ENCODE data around the gene ZBED4.

DNA sequence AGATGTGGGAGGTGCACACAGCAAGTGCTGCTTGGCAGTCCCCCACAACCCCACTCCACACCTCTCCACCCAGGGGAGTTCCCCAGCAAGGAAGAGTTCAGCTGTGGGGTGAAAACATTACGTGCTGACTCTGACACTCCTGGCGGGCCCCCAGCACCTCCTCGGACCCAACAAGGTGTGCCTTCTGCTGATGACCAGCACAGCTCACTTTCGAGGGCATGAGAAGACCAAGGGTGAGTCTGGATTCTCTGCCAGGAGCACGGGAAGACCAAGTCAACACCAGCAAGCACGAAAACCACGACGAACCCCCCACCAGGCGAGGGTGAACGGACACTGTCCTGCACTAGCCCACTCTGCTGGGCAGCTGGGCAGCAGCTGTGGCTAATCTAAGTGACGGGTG is 63.2 kb downstream of the ZBED4 start:
- TF ChIP-seq, protein P1, sequence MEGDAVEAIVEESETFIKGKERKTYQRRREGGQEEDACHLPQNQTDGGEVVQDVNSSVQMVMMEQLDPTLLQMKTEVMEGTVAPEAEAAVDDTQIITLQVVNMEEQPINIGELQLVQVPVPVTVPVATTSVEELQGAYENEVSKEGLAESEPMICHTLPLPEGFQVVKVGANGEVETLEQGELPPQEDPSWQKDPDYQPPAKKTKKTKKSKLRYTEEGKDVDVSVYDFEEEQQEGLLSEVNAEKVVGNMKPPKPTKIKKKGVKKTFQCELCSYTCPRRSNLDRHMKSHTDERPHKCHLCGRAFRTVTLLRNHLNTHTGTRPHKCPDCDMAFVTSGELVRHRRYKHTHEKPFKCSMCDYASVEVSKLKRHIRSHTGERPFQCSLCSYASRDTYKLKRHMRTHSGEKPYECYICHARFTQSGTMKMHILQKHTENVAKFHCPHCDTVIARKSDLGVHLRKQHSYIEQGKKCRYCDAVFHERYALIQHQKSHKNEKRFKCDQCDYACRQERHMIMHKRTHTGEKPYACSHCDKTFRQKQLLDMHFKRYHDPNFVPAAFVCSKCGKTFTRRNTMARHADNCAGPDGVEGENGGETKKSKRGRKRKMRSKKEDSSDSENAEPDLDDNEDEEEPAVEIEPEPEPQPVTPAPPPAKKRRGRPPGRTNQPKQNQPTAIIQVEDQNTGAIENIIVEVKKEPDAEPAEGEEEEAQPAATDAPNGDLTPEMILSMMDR (conservative IDR thresholded peaks at IDR 0.05 in 1 of 2, IDR thresholded peaks at IDR 0.05 in 1 of 2; ENCODE audit: low read depth in 1 of 2, low read length in 2 of 2): no peak
- no peak for TF ChIP-seq EZH2 (IDR thresholded peaks at IDR 0.05; ENCODE audit: low read length, missing control alignments)

All from fibroblast of lung (primary cell).